Retinal pigment epithelial cell (primary cell): Measurements from ENCODE around the gene TMF1.

Source experiments
- DNase-seq: peaks from one replicate; pipeline ENCODE4 v3.0.0-alpha.2; 2010; ENCODE audit warnings: low read depth
- H3K4me3 ChIP-seq: 2 replicates; pipeline ENCODE4 v1.5.1; 2011; ENCODE audit warnings: mild to moderate bottlenecking, low read length, control low read depth, moderate library complexity
- CTCF ChIP-seq: conservative IDR thresholded peaks from 2 replicates; pipeline ENCODE4 v1.5.1; 2011; ENCODE audit warnings: low read depth, low read length, control low read depth, inconsistent platforms

TMF1 gene

GRCh38 chr3:68996356-68996995 lies 55.7 kb downstream of the TMF1 start:
- H3K4me3 ChIP-seq, result no peak overlapping the region
- TF ChIP-seq CTCF, result no peak
- DNase-seq, result no peak

- TF ChIP-seq CTCF, result no peak
- DNase-seq, result no peak
- H3K4me3 ChIP-seq, result no peak overlapping the region
Measured at GRCh38 chr3:68988740-68989139, 63.4 kb downstream of the TMF1 start.

GRCh38 chr3:68987322-68987721 lies 64.8 kb downstream of the TMF1 start:
- H3K4me3 ChIP-seq, result no peak overlapping the region
- no peak for TF ChIP-seq CTCF
- no peak for DNase-seq

- no peak overlapping the region for H3K4me3 ChIP-seq
- DNase-seq, result no peak
- no peak for TF ChIP-seq CTCF
Measured at GRCh38 chr3:68986496-68987208, 65.5 kb downstream of the TMF1 start.

- no peak for DNase-seq
- no peak overlapping the region for H3K4me3 ChIP-seq
- TF ChIP-seq CTCF, result no peak
Measured at GRCh38 chr3:68985146-68985790, 66.9 kb downstream of the TMF1 start.

- TF ChIP-seq CTCF, result no peak
- DNase-seq, result no peak
Measured at GRCh38 chr3:68984011-68984530, 68.1 kb downstream of the TMF1 start.

More at GRCh38 chr3:68984011-68984530, 68.1 kb downstream of the TMF1 start:
- H3K4me3 ChIP-seq, result no peak overlapping the region
